K562 (cell line): ENCODE data around the gene RPRD1B. TPM values are rescaled to one million over a fixed set of nuclear protein-coding genes. Genes with fewer than 3 reads are reported as not detected.

ENCODE experiments used
- AFF1 ChIP-seq, 2 experiments: fragments of 450-650 bp; IDR thresholded peaks; 2 replicates each; pipeline ENCODE4 v1.6.1; 2018; ENCODE audit warnings: mild to moderate bottlenecking in 2 of 2, low read depth in 1 of 2; ENCODE audit not compliant: partially characterized antibody in 2 of 2
- FOXA1 ChIP-seq: fragments of 450-650 bp; IDR thresholded peaks from 2 replicates; pipeline ENCODE4 v1.6.1; 2016; ENCODE audit warnings: mild to moderate bottlenecking, borderline replicate concordance
- KHSRP ChIP-seq: fragments of 450-650 bp; IDR thresholded peaks from 2 replicates; pipeline ENCODE4 v1.6.1; 2017
- POLR2G ChIP-seq: fragments of 200-400 bp; formaldehyde crosslinking; IDR thresholded peaks from 2 replicates; pipeline ENCODE4 v1.6.1; 2017; ENCODE audit warnings: low read depth, mild to moderate bottlenecking, antibody characterized with exemption, low read length, moderate library complexity
- ZNF318 ChIP-seq, 2 experiments: fragments of 450-650 bp; IDR thresholded peaks; 2 replicates each; pipeline ENCODE4 v1.6.1; 2016; ENCODE audit warnings: mild to moderate bottlenecking in 2 of 2, borderline replicate concordance in 1 of 2, low read depth in 1 of 2, moderate library complexity in 1 of 2
- polyA plus RNA-seq, 8 experiments: library from polyadenylated mRNA; depleted of rRNA in 4 of 8; stranded (reverse) in 5 of 8; unstranded in 3 of 8; fragments of >200 nt; fragmentation: Nextera tagmentation in 2 of 8; fragmentation: Illumina TruSeq in 1 of 8; extraction: Ambion mirVana in 2 of 8; extraction: Trizol in 1 of 8; gene quantifications; 2 replicates each; pipeline versions ENCODE4 v1.2.1 to v1.2.3, GENCODE V29; 2011 to 2014; ENCODE audit warnings: inconsistent platforms in 1 of 8, missing spikeins in 1 of 8
- total RNA-seq, 7 experiments: library from RNA; depleted of rRNA in 6 of 7; stranded (reverse); fragments of >200 nt in 6 of 7; fragmentation: Illumina TruSeq in 2 of 7; extraction: Trizol in 2 of 7; gene quantifications; 2 replicates each; pipeline versions ENCODE4 v1.2.1 to v1.2.3, GENCODE V29; 2011 to 2021; ENCODE audit warnings: low replicate concordance in 1 of 7

Gene RPRD1B
- total and polyA plus RNA-seq, 9 of the 15 experiments (the other 6 are each of a cell fraction or from before 2014, with no cell fraction given), result 5.5 to 43.0 (median 24.4) TPM

GRCh38 chr20:38000293-38000692 is 33.3 kb upstream of the RPRD1B start (continued):
- TF ChIP-seq AFF1 (IDR thresholded peaks at IDR 0.05; ENCODE audit: low read depth in 1 of 2, partially characterized antibody in 2 of 2) (no peak), ZNF318 (IDR thresholded peaks at IDR 0.05; ENCODE audit: borderline replicate concordance in 1 of 2, low read depth in 1 of 2) (no peak), FOXA1 (no peak), POLR2G (peak; percentile 38; the same call in 1 of the 2 replicates), KHSRP (no peak)
